ENCODE results near the gene GRAMD1A. TPM values are rescaled to one million over a fixed set of nuclear protein-coding genes. Genes with fewer than 3 reads are reported as not detected.

GRAMD1A gene
- total RNA-seq, 1 donor from 2014 or later = 67.4 TPM

DNA sequence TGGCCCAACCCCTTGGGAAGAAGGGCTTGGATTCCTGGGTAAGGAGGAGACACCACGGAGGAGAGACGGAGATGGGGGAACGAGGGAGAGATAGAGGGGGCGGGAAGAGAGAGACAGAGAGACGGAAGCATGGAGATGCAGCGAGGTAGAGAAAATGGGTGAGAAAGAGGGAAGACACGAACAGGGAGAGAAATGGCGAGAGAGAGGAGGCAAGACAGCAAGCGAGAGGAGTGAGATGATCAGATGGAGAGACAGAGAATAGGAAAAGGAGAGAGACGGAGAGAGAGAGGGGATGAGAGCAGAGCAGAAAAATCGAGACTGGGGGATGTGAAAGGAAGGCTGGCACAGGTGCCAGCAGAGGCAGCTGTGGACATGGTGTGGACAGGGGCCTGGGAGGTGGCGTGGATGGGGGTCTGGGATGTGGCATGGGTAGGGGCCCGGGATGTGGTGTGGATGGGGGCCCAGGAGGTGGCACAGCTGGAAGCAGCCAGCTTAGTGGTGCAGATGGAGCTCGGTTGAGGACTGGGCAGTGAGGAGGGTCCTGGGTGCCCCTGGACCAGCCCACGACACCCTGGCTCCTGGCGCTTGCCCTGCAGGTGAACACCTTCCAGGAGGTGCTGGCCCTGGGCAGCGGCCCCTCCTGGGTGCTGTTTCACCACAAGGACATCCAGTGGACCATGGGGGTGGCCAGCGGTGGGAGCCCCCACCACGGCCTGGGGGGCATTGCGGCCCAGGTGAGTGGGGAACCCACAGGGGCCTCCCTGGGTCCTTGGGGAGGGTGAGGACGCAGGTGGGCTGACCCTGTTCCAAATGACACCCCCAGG lies 75.3 kb downstream of the GRAMD1A start:
- Histone ChIP-seq H3K4me2 (ENCODE audit: low read length) (no peak overlapping the region), H3K4me3 (ENCODE audit: insufficient read depth, low read depth, low read length) (no peak overlapping the region), H3K79me2 (ENCODE audit: insufficient read depth, low read length) (no peaks in the 10 kb centered on the region), H3K27me3 (ENCODE audit: insufficient read depth, low read length) (no peaks in the 10 kb centered on the region), H3K27ac (ENCODE audit: low read depth, low read length) (no peak overlapping the region), H3K9ac (ENCODE audit: low read length) (no peak overlapping the region), H4K20me1 (ENCODE audit: insufficient read depth, low read length) (no peaks in the 10 kb centered on the region), H3K9me3 (ENCODE audit: insufficient read depth, low read depth, low read length) (peaks cover 3% of the 10 kb centered on the region), H3K4me1 (ENCODE audit: insufficient read depth, low read length) (no peaks in the 10 kb centered on the region), H3K36me3 (ENCODE audit: insufficient read depth, low read length) (no peaks in the 10 kb centered on the region), H2AFZ (ENCODE audit: low read depth, low read length) (no peak overlapping the region)
- FAIRE-seq (no peak), DNase-seq (ENCODE audit: low read depth) (no peak)
- TF ChIP-seq, protein P1, sequence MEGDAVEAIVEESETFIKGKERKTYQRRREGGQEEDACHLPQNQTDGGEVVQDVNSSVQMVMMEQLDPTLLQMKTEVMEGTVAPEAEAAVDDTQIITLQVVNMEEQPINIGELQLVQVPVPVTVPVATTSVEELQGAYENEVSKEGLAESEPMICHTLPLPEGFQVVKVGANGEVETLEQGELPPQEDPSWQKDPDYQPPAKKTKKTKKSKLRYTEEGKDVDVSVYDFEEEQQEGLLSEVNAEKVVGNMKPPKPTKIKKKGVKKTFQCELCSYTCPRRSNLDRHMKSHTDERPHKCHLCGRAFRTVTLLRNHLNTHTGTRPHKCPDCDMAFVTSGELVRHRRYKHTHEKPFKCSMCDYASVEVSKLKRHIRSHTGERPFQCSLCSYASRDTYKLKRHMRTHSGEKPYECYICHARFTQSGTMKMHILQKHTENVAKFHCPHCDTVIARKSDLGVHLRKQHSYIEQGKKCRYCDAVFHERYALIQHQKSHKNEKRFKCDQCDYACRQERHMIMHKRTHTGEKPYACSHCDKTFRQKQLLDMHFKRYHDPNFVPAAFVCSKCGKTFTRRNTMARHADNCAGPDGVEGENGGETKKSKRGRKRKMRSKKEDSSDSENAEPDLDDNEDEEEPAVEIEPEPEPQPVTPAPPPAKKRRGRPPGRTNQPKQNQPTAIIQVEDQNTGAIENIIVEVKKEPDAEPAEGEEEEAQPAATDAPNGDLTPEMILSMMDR (IDR thresholded peaks at IDR 0.05; ENCODE audit: insufficient read depth, low read depth, low read length) = no peak
- TF ChIP-seq EZH2 (IDR thresholded peaks at IDR 0.05; ENCODE audit: insufficient read depth, low read length) = no peak
- no peak overlapping the region for H3K4me3 Mint-ChIP-seq (ENCODE audit: unreplicated experiment)
- H3K27me3 Mint-ChIP-seq (ENCODE audit: low read depth, unreplicated experiment) = peaks cover 29% of the 10 kb centered on the region
- no peak overlapping the region for H3K27ac Mint-ChIP-seq (ENCODE audit: unreplicated experiment)
- no peaks in the 10 kb centered on the region for H3K36me3 Mint-ChIP-seq (ENCODE audit: low read depth, unreplicated experiment)
- no peaks in the 10 kb centered on the region for H3K4me1 Mint-ChIP-seq (ENCODE audit: low read depth, unreplicated experiment)
- H3K9me3 Mint-ChIP-seq (ENCODE audit: unreplicated experiment) = no peaks in the 10 kb centered on the region

DNA sequence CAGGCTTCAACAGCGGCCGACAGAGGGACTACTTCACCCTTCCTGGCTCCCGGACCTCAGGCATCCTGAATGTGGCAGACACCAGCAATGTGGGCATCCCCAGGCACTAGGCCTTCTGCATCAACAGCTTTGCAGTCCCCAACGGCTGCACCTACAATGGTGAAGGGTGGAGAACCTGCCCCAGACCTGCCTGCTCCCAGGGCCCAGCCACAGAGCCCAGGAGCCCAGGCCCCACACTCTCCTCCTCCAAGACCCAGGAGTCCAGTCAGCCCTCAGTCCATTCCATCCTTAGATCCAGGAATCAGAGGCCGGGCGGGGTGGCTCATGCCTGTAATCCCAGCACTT lies 75.9 kb downstream of the GRAMD1A start:
- no peaks in the 10 kb centered on the region for H3K9me3 Mint-ChIP-seq (ENCODE audit: unreplicated experiment)
- no peaks in the 10 kb centered on the region for H3K4me1 Mint-ChIP-seq (ENCODE audit: low read depth, unreplicated experiment)
- no peak for FAIRE-seq

More for the DNA sequence above, 75.9 kb downstream of the GRAMD1A start:
- Histone ChIP-seq H3K4me2 (ENCODE audit: low read length) (no peak overlapping the region), H3K9me3 (ENCODE audit: insufficient read depth, low read depth, low read length) (no peaks in the 10 kb centered on the region), H4K20me1 (ENCODE audit: insufficient read depth, low read length) (no peaks in the 10 kb centered on the region), H3K9ac (ENCODE audit: low read length) (no peak overlapping the region), H3K79me2 (ENCODE audit: insufficient read depth, low read length) (no peaks in the 10 kb centered on the region), H3K27ac (ENCODE audit: low read depth, low read length) (no peak overlapping the region), H3K36me3 (ENCODE audit: insufficient read depth, low read length) (no peaks in the 10 kb centered on the region), H3K27me3 (ENCODE audit: insufficient read depth, low read length) (no peaks in the 10 kb centered on the region), H2AFZ (ENCODE audit: low read depth, low read length) (no peak overlapping the region), H3K4me3 (ENCODE audit: insufficient read depth, low read depth, low read length) (no peak overlapping the region), H3K4me1 (ENCODE audit: insufficient read depth, low read length) (no peaks in the 10 kb centered on the region)
- Mint-ChIP-seq H3K36me3 (ENCODE audit: low read depth, unreplicated experiment) (no peaks in the 10 kb centered on the region), H3K27ac (ENCODE audit: unreplicated experiment) (no peak overlapping the region), H3K27me3 (ENCODE audit: low read depth, unreplicated experiment) (peaks cover 29% of the 10 kb centered on the region), H3K4me3 (ENCODE audit: unreplicated experiment) (no peak overlapping the region)
- DNase-seq (ENCODE audit: low read depth) = no peak
- TF ChIP-seq EZH2 (IDR thresholded peaks at IDR 0.05; ENCODE audit: insufficient read depth, low read length) = no peak
- TF ChIP-seq, protein P1 (IDR thresholded peaks at IDR 0.05; ENCODE audit: insufficient read depth, low read depth, low read length) = no peak

Other genes starting within 250 kb of the GRAMD1A start
- 4.8 and 5.7 TPM in 2 replicates for gene ZNF599, start 227.1 kb upstream of the GRAMD1A start, total RNA-seq
- gene ZNF30, start 73.4 kb upstream of the GRAMD1A start, total RNA-seq = 3.7 and 4.0 TPM in 2 replicates
- gene ZNF792, start 36.1 kb upstream of the GRAMD1A start, total RNA-seq = 5.7 and 5.9 TPM in 2 replicates
- gene SCN1B, start 30.1 kb downstream of the GRAMD1A start, total RNA-seq = 2.1 and 3.0 TPM in 2 replicates
- gene HPN, start 41.4 kb downstream of the GRAMD1A start, total RNA-seq = 0.31 and 0.73 TPM in 2 replicates
- gene FXYD3, start 115.5 kb downstream of the GRAMD1A start, total RNA-seq = not detected in 2 replicates
- gene LGI4, start 134.7 kb downstream of the GRAMD1A start, total RNA-seq = 0.20 and 0.29 TPM in 2 replicates
- gene FXYD1, start 138.5 kb downstream of the GRAMD1A start, total RNA-seq = 0.52 and 1.1 TPM in 2 replicates
- gene FXYD7, start 142.9 kb downstream of the GRAMD1A start, total RNA-seq = 0.65 TPM in 1 of 2 replicates, not detected in the other
- gene FXYD5, start 154.4 kb downstream of the GRAMD1A start, total RNA-seq = 96.9 and 108 TPM in 2 replicates
- gene FAM187B, start 228.4 kb downstream of the GRAMD1A start, total RNA-seq = not detected in 2 replicates
- gene LSR, start 248.7 kb downstream of the GRAMD1A start, total RNA-seq = 8.4 and 18.1 TPM in 2 replicates

Data from astrocyte (in vitro differentiated cells and primary cell).